Erythroblast (primary cell): ENCODE measurements around the gene ST6GALNAC2.

Experiments
- DNase-seq, 2 experiments: peaks; one replicate each; lab custom pipeline; 2025; lab: John Stamatoyannopoulos, UW
- GATA1 ChIP-seq: IDR thresholded peaks from 2 replicates; pipeline ENCODE4 v1.6.1; 2011; ENCODE audit warnings: low read depth, mild to moderate bottlenecking, control low read depth, low read length, moderate library complexity
- POLR2A ChIP-seq: IDR thresholded peaks from 2 replicates; pipeline ENCODE4 v1.6.1; 2011; ENCODE audit warnings: mild to moderate bottlenecking, low read length

Gene ST6GALNAC2

GRCh38 chr17:76521262-76521661 is 64.4 kb downstream of the ST6GALNAC2 start:
- no peak for TF ChIP-seq GATA1
- TF ChIP-seq POLR2A, result no peak
- no peak for DNase-seq

GRCh38 chr17:76519048-76519966 is 66.4 kb downstream of the ST6GALNAC2 start:
- TF ChIP-seq POLR2A (no peak), GATA1 (no peak)
- no peak for DNase-seq

GRCh38 chr17:76517638-76518038 is 68.0 kb downstream of the ST6GALNAC2 start:
- no peak for DNase-seq

More at GRCh38 chr17:76517638-76518038, 68.0 kb downstream of the ST6GALNAC2 start:
- TF ChIP-seq POLR2A, result no peak
- no peak for TF ChIP-seq GATA1
